MM.1S (cell line): ENCODE measurements around the gene TRIOBP.

Source experiments
- EZH2 ChIP-seq: fragments of 300-600 bp; sonication (generic); optimal IDR thresholded peaks from 2 replicates; pipeline ENCODE3; 2017; ENCODE audit warnings: low read depth, mild to moderate bottlenecking, antibody characterized with exemption, low read length, mixed read lengths
- EZH2phosphoT487 ChIP-seq: fragments of 300-600 bp; sonication (generic); IDR thresholded peaks from 2 replicates; pipeline ENCODE4 v1.6.1; 2018; ENCODE audit warnings: antibody characterized with exemption, low read length
- TF ChIP-seq, protein P1 (sequence below): fragments of 300-600 bp; sonication (generic); IDR thresholded peaks from 2 replicates; pipeline ENCODE4 v1.5.1; 2016; ENCODE audit warnings: antibody characterized with exemption, low read length, mixed read lengths

DNA sequence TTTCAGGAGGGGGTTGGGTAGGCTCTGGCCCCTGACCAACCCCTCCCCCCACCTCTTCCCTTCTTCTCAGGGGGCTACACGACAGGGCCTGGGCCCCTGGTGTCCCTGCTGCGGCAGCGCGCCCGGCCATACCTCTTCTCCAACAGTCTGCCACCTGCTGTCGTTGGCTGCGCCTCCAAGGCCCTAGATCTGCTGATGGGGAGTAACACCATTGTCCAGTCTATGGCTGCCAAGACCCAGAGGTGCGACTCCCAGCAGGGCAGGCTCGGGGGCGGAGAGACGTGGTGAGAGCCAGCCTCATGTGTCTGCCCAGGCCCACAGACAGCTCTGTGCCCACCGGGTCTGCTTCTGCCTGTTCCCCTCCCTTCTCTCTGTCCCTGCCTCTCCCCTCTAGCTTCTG is 118.7 kb downstream of the TRIOBP start:
- TF ChIP-seq, protein P1, sequence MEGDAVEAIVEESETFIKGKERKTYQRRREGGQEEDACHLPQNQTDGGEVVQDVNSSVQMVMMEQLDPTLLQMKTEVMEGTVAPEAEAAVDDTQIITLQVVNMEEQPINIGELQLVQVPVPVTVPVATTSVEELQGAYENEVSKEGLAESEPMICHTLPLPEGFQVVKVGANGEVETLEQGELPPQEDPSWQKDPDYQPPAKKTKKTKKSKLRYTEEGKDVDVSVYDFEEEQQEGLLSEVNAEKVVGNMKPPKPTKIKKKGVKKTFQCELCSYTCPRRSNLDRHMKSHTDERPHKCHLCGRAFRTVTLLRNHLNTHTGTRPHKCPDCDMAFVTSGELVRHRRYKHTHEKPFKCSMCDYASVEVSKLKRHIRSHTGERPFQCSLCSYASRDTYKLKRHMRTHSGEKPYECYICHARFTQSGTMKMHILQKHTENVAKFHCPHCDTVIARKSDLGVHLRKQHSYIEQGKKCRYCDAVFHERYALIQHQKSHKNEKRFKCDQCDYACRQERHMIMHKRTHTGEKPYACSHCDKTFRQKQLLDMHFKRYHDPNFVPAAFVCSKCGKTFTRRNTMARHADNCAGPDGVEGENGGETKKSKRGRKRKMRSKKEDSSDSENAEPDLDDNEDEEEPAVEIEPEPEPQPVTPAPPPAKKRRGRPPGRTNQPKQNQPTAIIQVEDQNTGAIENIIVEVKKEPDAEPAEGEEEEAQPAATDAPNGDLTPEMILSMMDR: no peak
- TF ChIP-seq EZH2phosphoT487 (no peak), EZH2 (no peak)
